ENCODE data around the gene ELOVL7.

DNA sequence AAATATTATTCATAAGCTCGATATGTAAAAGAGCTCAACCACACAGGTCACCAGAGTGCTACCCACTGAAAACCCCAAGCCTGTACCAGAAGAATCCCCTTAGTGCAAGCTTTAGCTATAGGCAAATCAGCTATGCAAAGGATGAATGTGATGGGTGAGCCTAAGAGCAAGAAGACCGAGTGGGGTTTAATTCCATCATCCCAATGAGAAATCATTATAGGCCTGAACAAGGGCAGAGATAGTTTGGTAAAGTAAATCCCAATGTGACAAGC is 21.8 kb downstream of the ELOVL7 start:
- TF ChIP-seq, protein P1, sequence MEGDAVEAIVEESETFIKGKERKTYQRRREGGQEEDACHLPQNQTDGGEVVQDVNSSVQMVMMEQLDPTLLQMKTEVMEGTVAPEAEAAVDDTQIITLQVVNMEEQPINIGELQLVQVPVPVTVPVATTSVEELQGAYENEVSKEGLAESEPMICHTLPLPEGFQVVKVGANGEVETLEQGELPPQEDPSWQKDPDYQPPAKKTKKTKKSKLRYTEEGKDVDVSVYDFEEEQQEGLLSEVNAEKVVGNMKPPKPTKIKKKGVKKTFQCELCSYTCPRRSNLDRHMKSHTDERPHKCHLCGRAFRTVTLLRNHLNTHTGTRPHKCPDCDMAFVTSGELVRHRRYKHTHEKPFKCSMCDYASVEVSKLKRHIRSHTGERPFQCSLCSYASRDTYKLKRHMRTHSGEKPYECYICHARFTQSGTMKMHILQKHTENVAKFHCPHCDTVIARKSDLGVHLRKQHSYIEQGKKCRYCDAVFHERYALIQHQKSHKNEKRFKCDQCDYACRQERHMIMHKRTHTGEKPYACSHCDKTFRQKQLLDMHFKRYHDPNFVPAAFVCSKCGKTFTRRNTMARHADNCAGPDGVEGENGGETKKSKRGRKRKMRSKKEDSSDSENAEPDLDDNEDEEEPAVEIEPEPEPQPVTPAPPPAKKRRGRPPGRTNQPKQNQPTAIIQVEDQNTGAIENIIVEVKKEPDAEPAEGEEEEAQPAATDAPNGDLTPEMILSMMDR (IDR thresholded peaks at IDR 0.05 in 2 of 3, conservative IDR thresholded peaks at IDR 0.05 in 1 of 3; ENCODE audit: control insufficient read depth in 2 of 3, extremely low read depth in 1 of 3, insufficient read depth in 1 of 3, low read depth in 3 of 3, low read length in 3 of 3): no peak
- no peak for TF ChIP-seq MEF2B (IDR thresholded peaks at IDR 0.05; ENCODE audit: partially characterized antibody, poor library complexity, severe bottlenecking)
- TF ChIP-seq SRF (IDR thresholded peaks at IDR 0.05; ENCODE audit: low read depth in 2 of 2, low read length in 2 of 2): no peak
- TF ChIP-seq RFX5 (IDR thresholded peaks at IDR 0.05; ENCODE audit: low read depth, low read length): no peak
- no peak for TF ChIP-seq YY1 (IDR thresholded peaks at IDR 0.05; ENCODE audit: low read depth, low read length)
